Liver (tissue), 9 donors: ENCODE results near the gene PHYKPL. TPM values are rescaled to one million over a fixed set of nuclear protein-coding genes. Genes with fewer than 3 reads are reported as not detected.

Experiments used
- DNase-seq: peaks from one replicate; pipeline ENCODE4 v3.0.0-alpha.2; 2017; ENCODE audit warnings: low spot score
- H3K27ac ChIP-seq, 2 donors: one replicate each; pipeline ENCODE4 v1.7.0; 2013; ENCODE audit warnings: inconsistent platforms in 2 of 2, low read length in 2 of 2, control low read depth in 1 of 2, low read depth in 1 of 2, mild to moderate bottlenecking in 1 of 2
- H3K27me3 ChIP-seq, 4 donors: one replicate each; pipeline versions ENCODE4 v1.6.1 to v1.7.0; 2013; ENCODE audit warnings: low read length in 3 of 4, inconsistent platforms in 1 of 4, mild to moderate bottlenecking in 1 of 4, moderate library complexity in 1 of 4; ENCODE audit not compliant: control insufficient read depth in 4 of 4, insufficient read depth in 4 of 4
- H3K36me3 ChIP-seq, 4 donors: one replicate each; pipeline versions ENCODE4 v1.6.1 to v1.7.0; 2013; ENCODE audit warnings: low read length in 3 of 4, mild to moderate bottlenecking in 3 of 4, low read depth in 1 of 4, moderate library complexity in 1 of 4; ENCODE audit not compliant: control insufficient read depth in 4 of 4, insufficient read depth in 3 of 4
- H3K4me1 ChIP-seq, 4 donors: one replicate each; pipeline versions ENCODE4 v1.6.1 to v1.7.0; 2013; ENCODE audit warnings: low read length in 3 of 4, mild to moderate bottlenecking in 3 of 4, moderate library complexity in 1 of 4; ENCODE audit not compliant: control insufficient read depth in 4 of 4, insufficient read depth in 4 of 4
- H3K4me3 ChIP-seq, 3 donors: one replicate each; pipeline versions ENCODE4 v1.6.1 to v1.7.0; 2013; ENCODE audit warnings: low read length in 3 of 3, control low read depth in 1 of 3, low read depth in 1 of 3, mild to moderate bottlenecking in 1 of 3
- H3K9ac ChIP-seq, 2 donors: one replicate each; pipeline ENCODE4 v1.7.0; 2013; ENCODE audit warnings: low read length in 2 of 2, mild to moderate bottlenecking in 2 of 2, moderate library complexity in 2 of 2, control low read depth in 1 of 2, low read depth in 1 of 2
- H3K9me3 ChIP-seq, 4 donors: one replicate each; pipeline versions ENCODE4 v1.6.1 to v1.7.0; 2013; ENCODE audit warnings: low read length in 3 of 4; ENCODE audit not compliant: control insufficient read depth in 4 of 4
- CTCF ChIP-seq: fragments of 150-350 bp; IDR thresholded peaks from 2 replicates; pipeline ENCODE4 v1.5.1; 2017; ENCODE audit warnings: improper control_type of control experiment, low read depth, low read length; ENCODE audit not compliant: missing input control
- EGR1 ChIP-seq, 2 donors: IDR thresholded peaks; 2 replicates each; pipeline ENCODE4 v1.6.1; 2016 to 2018; ENCODE audit warnings: antibody characterized with exemption in 2 of 2, low read depth in 2 of 2
- FOXA1 ChIP-seq: IDR thresholded peaks from 2 replicates; pipeline ENCODE4 v1.6.1; 2016; ENCODE audit warnings: antibody characterized with exemption
- FOXA2 ChIP-seq: IDR thresholded peaks from 2 replicates; pipeline ENCODE4 v1.6.1; 2016; ENCODE audit warnings: antibody characterized with exemption
- GABPA ChIP-seq, 2 donors: IDR thresholded peaks in 1 of 2; conservative IDR thresholded peaks in 1 of 2; 2 replicates each; pipeline ENCODE4 v1.6.1; 2016; ENCODE audit warnings: antibody characterized with exemption in 2 of 2, mild to moderate bottlenecking in 1 of 2, moderate library complexity in 1 of 2
- HNF4A ChIP-seq, 2 donors: conservative IDR thresholded peaks; 2 replicates each; pipeline ENCODE4 v1.6.1; 2016; ENCODE audit warnings: antibody characterized with exemption in 2 of 2, mild to moderate bottlenecking in 2 of 2
- HNF4G ChIP-seq: IDR thresholded peaks from 2 replicates; pipeline ENCODE4 v1.6.1; 2016; ENCODE audit warnings: antibody characterized with exemption
- JUND ChIP-seq, 2 donors: IDR thresholded peaks; 2 replicates each; pipeline ENCODE4 v1.6.1; 2016; ENCODE audit warnings: antibody characterized with exemption in 2 of 2
- MAX ChIP-seq: IDR thresholded peaks from 2 replicates; pipeline ENCODE4 v1.6.1; 2016; ENCODE audit warnings: antibody characterized with exemption
- NR2F2 ChIP-seq: IDR thresholded peaks from 2 replicates; pipeline ENCODE4 v1.6.1; 2016; ENCODE audit warnings: antibody characterized with exemption
- RAD21 ChIP-seq, 2 donors: IDR thresholded peaks; 2 replicates each; pipeline ENCODE4 v1.6.1; 2016; ENCODE audit warnings: antibody characterized with exemption in 2 of 2, mild to moderate bottlenecking in 2 of 2
- REST ChIP-seq: IDR thresholded peaks from 2 replicates; pipeline ENCODE4 v1.6.1; 2016; ENCODE audit warnings: antibody characterized with exemption, mild to moderate bottlenecking
- RXRA ChIP-seq, 2 donors: IDR thresholded peaks; 2 replicates each; pipeline ENCODE4 v1.6.1; 2017 to 2018; ENCODE audit warnings: antibody characterized with exemption in 2 of 2, mild to moderate bottlenecking in 1 of 2
- TAF1 ChIP-seq: conservative IDR thresholded peaks from 2 replicates; pipeline ENCODE4 v1.6.1; 2016; ENCODE audit warnings: antibody characterized with exemption, mild to moderate bottlenecking
- YY1 ChIP-seq: IDR thresholded peaks from 2 replicates; pipeline ENCODE4 v1.6.1; 2016; ENCODE audit warnings: antibody characterized with exemption, mild to moderate bottlenecking
- ZBTB33 ChIP-seq: IDR thresholded peaks from 2 replicates; pipeline ENCODE4 v1.6.1; 2016; ENCODE audit warnings: antibody characterized with exemption
- WGBS: extraction: QIAGEN DNeasy Blood & Tissue Kit; methylation state at CpG from one replicate; pipeline ENCODE4 v1.1.7; 2013; 5-methylcytosine and 5-hydroxymethylcytosine counted together
- polyA plus RNA-seq, 2 donors: library from polyadenylated mRNA; stranded (reverse) in 1 of 2; unstranded in 1 of 2; fragments of 200-250 nt in 1 of 2; fragments of >200 nt in 1 of 2; fragmentation: Nextera tagmentation in 1 of 2; extraction: Ambion mirVana in 1 of 2; gene quantifications; one replicate each; pipeline versions ENCODE4 v1.2.1 to v1.2.3, GENCODE V29; 2013 to 2015
- total RNA-seq, 2 donors: library from RNA; depleted of rRNA; stranded (reverse); fragments of >200 nt; gene quantifications; one replicate each; pipeline ENCODE4 v1.2.3, GENCODE V29; 2014
- donor health status: healthy.
- donor health status: healthy.
- donor health status: healthy.
- donor health status: healthy.
- donor health status: healthy.

The PHYKPL gene
- total and polyA plus RNA-seq, 4 donors, result 25.6 to 103 (median 45.0) TPM

GRCh38 chr5:178266581-178266980 is 34.0 kb upstream of the PHYKPL start:
- 94% methylated on average over 10 of the region's 10 CpGs for WGBS
- no peaks in the 10 kb centered on the region for H3K9me3 ChIP-seq
- no peaks in the 10 kb centered on the region for H3K36me3 ChIP-seq
- TF ChIP-seq TAF1 (no peak), FOXA2 (no peak), FOXA1 (no peak), YY1 (no peak), RXRA (IDR thresholded peaks at IDR 0.05) (no peak), GABPA (IDR thresholded peaks at IDR 0.05 in 1 of 2, conservative IDR thresholded peaks at IDR 0.05 in 1 of 2) (no peak), EGR1 (IDR thresholded peaks at IDR 0.05; ENCODE audit: low read depth in 2 of 2) (no peak), MAX (no peak), HNF4G (no peak), REST (no peak)
- no peaks in the 10 kb centered on the region for H3K27me3 ChIP-seq
- H3K4me1 ChIP-seq, result no peaks in the 10 kb centered on the region
- no peak overlapping the region for H3K9ac ChIP-seq
- DNase-seq, result no peak
- H3K27ac ChIP-seq, result no peak overlapping the region
- no peak overlapping the region for H3K4me3 ChIP-seq

- 96% methylated on average over 7 of the region's 7 CpGs for WGBS
- TF ChIP-seq CTCF (no peak), HNF4G (no peak), FOXA2 (no peak), YY1 (no peak), REST (no peak), EGR1 (IDR thresholded peaks at IDR 0.05; ENCODE audit: low read depth in 2 of 2) (no peak), HNF4A (conservative IDR thresholded peaks at IDR 0.05) (no peak), FOXA1 (no peak), NR2F2 (no peak), GABPA (IDR thresholded peaks at IDR 0.05 in 1 of 2, conservative IDR thresholded peaks at IDR 0.05 in 1 of 2) (no peak), RAD21 (IDR thresholded peaks at IDR 0.05) (no peak), JUND (IDR thresholded peaks at IDR 0.05) (no peak), RXRA (IDR thresholded peaks at IDR 0.05) (no peak), ZBTB33 (no peak)
- no peaks in the 10 kb centered on the region for H3K4me1 ChIP-seq
- no peak for DNase-seq
- no peaks in the 10 kb centered on the region for H3K36me3 ChIP-seq
- H3K9me3 ChIP-seq, result no peaks in the 10 kb centered on the region
- H3K9ac ChIP-seq, result no peak overlapping the region
- no peaks in the 10 kb centered on the region for H3K27me3 ChIP-seq
- no peak overlapping the region for H3K4me3 ChIP-seq
- H3K27ac ChIP-seq, result no peak overlapping the region
These were observed 33.1 kb upstream of the PHYKPL start for GRCh38 chr5:178265746-178266145.
